HepG2 (cell line): ENCODE data around the gene NDUFS7. TPM values are rescaled to one million over a fixed set of nuclear protein-coding genes. Genes with fewer than 3 reads are reported as not detected.

Experiments
- DR1 ChIP-seq: sonication (generic); formaldehyde crosslinking; IDR thresholded peaks from 2 replicates; pipeline ENCODE4 v1.8.0; 2021; ENCODE audit warnings: mild to moderate bottlenecking, missing genetic modification reagents, inconsistent platforms
- ELF4 ChIP-seq: sonication (generic); formaldehyde crosslinking; IDR thresholded peaks from 2 replicates; pipeline ENCODE4 v1.5.0; 2020; ENCODE audit warnings: missing genetic modification reagents, mild to moderate bottlenecking, moderate library complexity, borderline replicate concordance
- HDAC1 ChIP-seq: sonication (generic); formaldehyde crosslinking; IDR thresholded peaks from 2 replicates; pipeline ENCODE4 v1.5.1; 2020; ENCODE audit warnings: mild to moderate bottlenecking, missing genetic modification reagents
- HNRNPUL1 ChIP-seq: fragments of 200-400 bp; formaldehyde crosslinking; IDR thresholded peaks from 2 replicates; pipeline ENCODE4 v1.6.1; 2017; ENCODE audit warnings: low read depth, mild to moderate bottlenecking, low read length, moderate library complexity
- KDM4B ChIP-seq: sonication (generic); formaldehyde crosslinking; IDR thresholded peaks from 2 replicates; pipeline ENCODE4 v1.4.0; 2020; ENCODE audit warnings: missing genetic modification reagents
- MAFF ChIP-seq: IDR thresholded peaks from 2 replicates; pipeline ENCODE4 v1.6.1; 2011; ENCODE audit warnings: low read depth, low read length, improper control_type of control experiment
- MED13 ChIP-seq: sonication (generic); formaldehyde crosslinking; IDR thresholded peaks from 2 replicates; pipeline ENCODE4 v1.5.0; 2020; ENCODE audit warnings: missing genetic modification reagents
- MEIS1 ChIP-seq: sonication (generic); formaldehyde crosslinking; IDR thresholded peaks from 2 replicates; pipeline ENCODE4 v1.9.0; 2021; ENCODE audit warnings: mild to moderate bottlenecking, missing genetic modification reagents, moderate library complexity, borderline replicate concordance
- PHF20 ChIP-seq: sonication (generic); formaldehyde crosslinking; IDR thresholded peaks from 2 replicates; pipeline ENCODE4 v1.5.0; 2020; ENCODE audit warnings: mild to moderate bottlenecking, missing genetic modification reagents
- REPIN1 ChIP-seq: sonication (generic); formaldehyde crosslinking; IDR thresholded peaks from 2 replicates; pipeline ENCODE4 v1.8.0; 2022; ENCODE audit warnings: missing genetic modification reagents, low read depth, mild to moderate bottlenecking, borderline replicate concordance
- SMARCE1 ChIP-seq: fragments of 450-650 bp; IDR thresholded peaks from 2 replicates; pipeline ENCODE4 v1.6.1; 2017; ENCODE audit warnings: borderline replicate concordance
- TCF7 ChIP-seq: sonication (generic); IDR thresholded peaks from 2 replicates; pipeline ENCODE4 v1.6.1; 2016; ENCODE audit warnings: antibody characterized with exemption, low read depth
- TERF1 ChIP-seq: sonication (generic); formaldehyde crosslinking; IDR thresholded peaks from 2 replicates; pipeline ENCODE4 v1.8.0; 2022; ENCODE audit warnings: mild to moderate bottlenecking, missing genetic modification reagents, moderate library complexity
- ZFYVE20 ChIP-seq: sonication (generic); formaldehyde crosslinking; IDR thresholded peaks from 2 replicates; pipeline ENCODE4 v1.8.0; 2023; ENCODE audit warnings: low read depth, mild to moderate bottlenecking, moderate library complexity, missing genetic modification reagents, borderline replicate concordance
- ZNF205 ChIP-seq: IDR thresholded peaks from 2 replicates; pipeline ENCODE4 v1.6.1; 2018; ENCODE audit warnings: missing biosample characterization, missing genetic modification reagents
- ZNF260 ChIP-seq: sonication (generic); formaldehyde crosslinking; IDR thresholded peaks from 2 replicates; pipeline ENCODE4 v1.4.0; 2020; ENCODE audit warnings: missing genetic modification reagents, low read depth, mild to moderate bottlenecking, borderline replicate concordance
- ZNF746 ChIP-seq: sonication (generic); formaldehyde crosslinking; IDR thresholded peaks from 2 replicates; pipeline ENCODE4 v1.8.0; 2022; ENCODE audit warnings: mild to moderate bottlenecking, missing genetic modification reagents
- polyA plus RNA-seq, 8 experiments: library from polyadenylated mRNA; depleted of rRNA in 3 of 8; stranded (reverse) in 7 of 8; unstranded in 1 of 8; fragments of >200 nt; fragmentation: Illumina TruSeq in 4 of 8; extraction: Trizol in 4 of 8; gene quantifications; 2 replicates each; pipeline versions ENCODE4 v1.2.1 to v1.2.3, GENCODE V29; 2011 to 2016; ENCODE audit warnings: low read depth in 4 of 8, missing spikeins in 1 of 8, mixed read lengths in 1 of 8; ENCODE audit not compliant: insufficient read depth in 1 of 8
- total RNA-seq, 5 experiments: library from RNA; depleted of rRNA; stranded (reverse); fragments of >200 nt; fragmentation: Illumina TruSeq; extraction: Trizol; gene quantifications; 2 replicates each; pipeline ENCODE4 v1.2.3, GENCODE V29; 2016; ENCODE audit warnings: low read depth in 1 of 5
- TF ChIP-seq, protein P1 (sequence below): sonication (generic); formaldehyde crosslinking; IDR thresholded peaks from 2 replicates; pipeline ENCODE4 v1.4.0; 2020; ENCODE audit warnings: missing genetic modification reagents
- TF ChIP-seq, protein P2 (sequence below): sonication (generic); formaldehyde crosslinking; conservative IDR thresholded peaks from 2 replicates; pipeline ENCODE4 v1.8.0; 2022; ENCODE audit warnings: mild to moderate bottlenecking, moderate library complexity, missing genetic modification reagents
- TF ChIP-seq, protein P3 (sequence below): sonication (generic); formaldehyde crosslinking; IDR thresholded peaks from 2 replicates; pipeline ENCODE4 v1.5.0; 2020; ENCODE audit warnings: missing genetic modification reagents

The NDUFS7 gene
- total and polyA plus RNA-seq, 2 of the 13 experiments (the other 11 are each of a cell fraction or from before 2014, with no cell fraction given): 34.3 to 66.9 TPM

DNA sequence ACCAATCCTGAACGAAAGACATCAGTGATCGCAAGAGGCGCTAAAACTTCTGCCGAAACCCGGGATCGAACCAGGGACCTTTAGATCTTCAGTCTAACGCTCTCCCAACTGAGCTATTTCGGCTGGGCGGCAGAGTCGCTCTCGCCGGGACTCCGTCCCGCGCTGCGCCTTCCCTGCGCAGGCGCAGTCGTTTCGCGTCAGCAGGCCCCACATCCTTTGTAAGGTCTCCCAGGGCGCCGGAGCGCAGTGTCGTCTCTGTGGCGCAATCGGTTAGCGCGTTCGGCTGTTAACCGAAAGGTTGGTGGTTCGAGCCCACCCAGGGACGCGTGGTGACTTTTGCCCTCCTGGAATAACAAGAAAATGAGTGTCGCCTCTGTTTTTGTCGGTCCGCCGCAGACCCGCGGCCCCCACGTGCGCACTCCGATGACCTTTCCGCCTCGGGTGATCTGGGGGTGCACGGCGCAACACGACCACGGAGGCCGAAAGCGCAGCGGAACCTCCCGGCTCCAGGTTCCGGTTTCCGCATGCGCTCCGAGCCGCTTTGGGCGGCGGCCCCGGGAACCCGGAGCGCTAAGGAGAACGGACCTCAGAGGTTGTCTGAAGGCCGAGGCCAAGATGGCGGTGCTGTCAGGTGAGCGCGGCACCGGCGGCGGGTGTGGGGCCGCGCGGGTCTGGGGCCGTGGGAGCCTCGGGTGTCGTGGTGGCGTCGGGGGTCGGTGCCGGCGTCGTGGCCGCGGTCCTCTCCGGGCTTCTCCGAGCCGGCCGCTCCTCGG is at the start of gene NDUFS7 (continued):
- TF ChIP-seq ZNF746 (CRISPR knock-in tag) (peak; percentile 84; the same call in 1 of the 2 replicates), REPIN1 (CRISPR knock-in tag) (peak; percentile 98), TCF7 (no peak; the same call in 1 of the 2 replicates), MEIS1 (peak; percentile 93; the same call in 1 of the 2 replicates), DR1 (CRISPR knock-in tag) (peak; percentile 81; the same call in 1 of the 2 replicates), HNRNPUL1 (peak; percentile 95), ZFYVE20 (CRISPR knock-in tag) (no peak), MED13 (peak; percentile 91), ZNF205 (CRISPR knock-in tag) (peak; percentile 92), HDAC1 (CRISPR knock-in tag) (peak; percentile 99), PHF20 (CRISPR knock-in tag) (peak; percentile 94), KDM4B (CRISPR knock-in tag) (peak; percentile 93; the same call in 1 of the 2 replicates), SMARCE1 (no peak), MAFF (no peak), TERF1 (CRISPR knock-in tag) (peak; percentile 95), ZNF260 (CRISPR knock-in tag) (peak; percentile 86; the same call in 1 of the 2 replicates), ELF4 (CRISPR knock-in tag) (no peak)
- TF ChIP-seq, protein P1, sequence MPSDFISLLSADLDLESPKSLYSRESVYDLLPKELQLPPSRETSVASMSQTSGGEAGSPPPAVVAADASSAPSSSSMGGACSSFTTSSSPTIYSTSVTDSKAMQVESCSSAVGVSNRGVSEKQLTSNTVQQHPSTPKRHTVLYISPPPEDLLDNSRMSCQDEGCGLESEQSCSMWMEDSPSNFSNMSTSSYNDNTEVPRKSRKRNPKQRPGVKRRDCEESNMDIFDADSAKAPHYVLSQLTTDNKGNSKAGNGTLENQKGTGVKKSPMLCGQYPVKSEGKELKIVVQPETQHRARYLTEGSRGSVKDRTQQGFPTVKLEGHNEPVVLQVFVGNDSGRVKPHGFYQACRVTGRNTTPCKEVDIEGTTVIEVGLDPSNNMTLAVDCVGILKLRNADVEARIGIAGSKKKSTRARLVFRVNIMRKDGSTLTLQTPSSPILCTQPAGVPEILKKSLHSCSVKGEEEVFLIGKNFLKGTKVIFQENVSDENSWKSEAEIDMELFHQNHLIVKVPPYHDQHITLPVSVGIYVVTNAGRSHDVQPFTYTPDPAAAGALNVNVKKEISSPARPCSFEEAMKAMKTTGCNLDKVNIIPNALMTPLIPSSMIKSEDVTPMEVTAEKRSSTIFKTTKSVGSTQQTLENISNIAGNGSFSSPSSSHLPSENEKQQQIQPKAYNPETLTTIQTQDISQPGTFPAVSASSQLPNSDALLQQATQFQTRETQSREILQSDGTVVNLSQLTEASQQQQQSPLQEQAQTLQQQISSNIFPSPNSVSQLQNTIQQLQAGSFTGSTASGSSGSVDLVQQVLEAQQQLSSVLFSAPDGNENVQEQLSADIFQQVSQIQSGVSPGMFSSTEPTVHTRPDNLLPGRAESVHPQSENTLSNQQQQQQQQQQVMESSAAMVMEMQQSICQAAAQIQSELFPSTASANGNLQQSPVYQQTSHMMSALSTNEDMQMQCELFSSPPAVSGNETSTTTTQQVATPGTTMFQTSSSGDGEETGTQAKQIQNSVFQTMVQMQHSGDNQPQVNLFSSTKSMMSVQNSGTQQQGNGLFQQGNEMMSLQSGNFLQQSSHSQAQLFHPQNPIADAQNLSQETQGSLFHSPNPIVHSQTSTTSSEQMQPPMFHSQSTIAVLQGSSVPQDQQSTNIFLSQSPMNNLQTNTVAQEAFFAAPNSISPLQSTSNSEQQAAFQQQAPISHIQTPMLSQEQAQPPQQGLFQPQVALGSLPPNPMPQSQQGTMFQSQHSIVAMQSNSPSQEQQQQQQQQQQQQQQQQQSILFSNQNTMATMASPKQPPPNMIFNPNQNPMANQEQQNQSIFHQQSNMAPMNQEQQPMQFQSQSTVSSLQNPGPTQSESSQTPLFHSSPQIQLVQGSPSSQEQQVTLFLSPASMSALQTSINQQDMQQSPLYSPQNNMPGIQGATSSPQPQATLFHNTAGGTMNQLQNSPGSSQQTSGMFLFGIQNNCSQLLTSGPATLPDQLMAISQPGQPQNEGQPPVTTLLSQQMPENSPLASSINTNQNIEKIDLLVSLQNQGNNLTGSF (CRISPR knock-in tag): peak; percentile 81
- TF ChIP-seq, protein P2, sequence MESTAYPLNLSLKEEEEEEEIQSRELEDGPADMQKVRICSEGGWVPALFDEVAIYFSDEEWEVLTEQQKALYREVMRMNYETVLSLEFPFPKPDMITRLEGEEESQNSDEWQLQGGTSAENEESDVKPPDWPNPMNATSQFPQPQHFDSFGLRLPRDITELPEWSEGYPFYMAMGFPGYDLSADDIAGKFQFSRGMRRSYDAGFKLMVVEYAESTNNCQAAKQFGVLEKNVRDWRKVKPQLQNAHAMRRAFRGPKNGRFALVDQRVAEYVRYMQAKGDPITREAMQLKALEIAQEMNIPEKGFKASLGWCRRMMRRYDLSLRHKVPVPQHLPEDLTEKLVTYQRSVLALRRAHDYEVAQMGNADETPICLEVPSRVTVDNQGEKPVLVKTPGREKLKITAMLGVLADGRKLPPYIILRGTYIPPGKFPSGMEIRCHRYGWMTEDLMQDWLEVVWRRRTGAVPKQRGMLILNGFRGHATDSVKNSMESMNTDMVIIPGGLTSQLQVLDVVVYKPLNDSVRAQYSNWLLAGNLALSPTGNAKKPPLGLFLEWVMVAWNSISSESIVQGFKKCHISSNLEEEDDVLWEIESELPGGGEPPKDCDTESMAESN (CRISPR knock-in tag): peak; percentile 99
- TF ChIP-seq, protein P3, sequence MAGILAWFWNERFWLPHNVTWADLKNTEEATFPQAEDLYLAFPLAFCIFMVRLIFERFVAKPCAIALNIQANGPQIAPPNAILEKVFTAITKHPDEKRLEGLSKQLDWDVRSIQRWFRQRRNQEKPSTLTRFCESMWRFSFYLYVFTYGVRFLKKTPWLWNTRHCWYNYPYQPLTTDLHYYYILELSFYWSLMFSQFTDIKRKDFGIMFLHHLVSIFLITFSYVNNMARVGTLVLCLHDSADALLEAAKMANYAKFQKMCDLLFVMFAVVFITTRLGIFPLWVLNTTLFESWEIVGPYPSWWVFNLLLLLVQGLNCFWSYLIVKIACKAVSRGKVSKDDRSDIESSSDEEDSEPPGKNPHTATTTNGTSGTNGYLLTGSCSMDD (CRISPR knock-in tag): peak; percentile 87
